HFFc6 (cell line): ENCODE measurements around the gene ERN1. TPM values are rescaled to one million over a fixed set of nuclear protein-coding genes. Genes with fewer than 3 reads are reported as not detected.
"Not testable (repeated sequence)": the region's sequence is repeated elsewhere in the genome, so short reads cannot be mapped to it uniquely, and the experiment has no call there.

Experiments used
- DNase-seq: peaks from one replicate; pipeline ENCODE4 v3.0.0-alpha.2; 2018
- H3K27ac Mint-ChIP-seq: 2 replicates; pipeline ENCODE4 v1.8.0; 2020; ENCODE audit warnings: mild to moderate bottlenecking, mixed read lengths
- H3K27me3 Mint-ChIP-seq: 2 replicates; pipeline ENCODE4 v1.8.0; 2021; ENCODE audit warnings: mild to moderate bottlenecking, moderate library complexity, mixed read lengths; ENCODE audit not compliant: insufficient read depth
- H3K36me3 Mint-ChIP-seq: 2 replicates; pipeline ENCODE4 v1.8.0; 2021; ENCODE audit warnings: low read depth, mixed read lengths
- H3K4me1 Mint-ChIP-seq: 2 replicates; pipeline ENCODE4 v1.8.0; 2020; ENCODE audit warnings: low read depth, mixed read lengths
- H3K4me3 Mint-ChIP-seq: 2 replicates; pipeline ENCODE4 v1.8.0; 2020; ENCODE audit warnings: mild to moderate bottlenecking, moderate library complexity, mixed read lengths
- H3K9me3 Mint-ChIP-seq: 2 replicates; pipeline ENCODE4 v1.8.0; 2020; ENCODE audit warnings: mild to moderate bottlenecking, mixed read lengths
- long read RNA-seq: library from polyadenylated mRNA; unstranded; transcript quantifications from one replicate; pipeline ENCODE4 v2.0.0, GENCODE V29; 2019
- total RNA-seq, 6 experiments: library from RNA; stranded (reverse); fragmentation: NEBNext Ultra II Directional; extraction: Animal tissue kit (Norgen Biotek cat#: 25700); gene quantifications; 2 replicates in 1 of 6; 3 replicates in 5 of 6; pipeline ENCODE4 v1.2.3, GENCODE V29; 2021
- TF ChIP-seq, protein P1 (sequence below): fragments of 200-600 bp; sonication (generic); IDR thresholded peaks from 2 replicates; pipeline ENCODE4 v1.5.0; 2021; ENCODE audit warnings: antibody characterized with exemption, mild to moderate bottlenecking

The ERN1 gene
- 10 to 100 TPM in 2 of 6 experiments, 1 to 10 TPM in 4; 6.8 to 12.8 (median 7.9) TPM for total RNA-seq
- long read RNA-seq, partial matches to known transcripts = 0 of 1 reads
- long read RNA-seq, other reads (novel, unspliced or antisense) = 1 of 1 reads

- H3K27me3 Mint-ChIP-seq = peaks cover 9% of the 10 kb centered on the region; the same call in 1 of the 2 replicates
- no peaks in the 10 kb centered on the region for H3K9me3 Mint-ChIP-seq
- peaks cover 51% of the 10 kb centered on the region for H3K4me1 Mint-ChIP-seq
- peak within 1 kb of the TSS; percentile 91 for H3K4me3 Mint-ChIP-seq
- TF ChIP-seq, protein P1, sequence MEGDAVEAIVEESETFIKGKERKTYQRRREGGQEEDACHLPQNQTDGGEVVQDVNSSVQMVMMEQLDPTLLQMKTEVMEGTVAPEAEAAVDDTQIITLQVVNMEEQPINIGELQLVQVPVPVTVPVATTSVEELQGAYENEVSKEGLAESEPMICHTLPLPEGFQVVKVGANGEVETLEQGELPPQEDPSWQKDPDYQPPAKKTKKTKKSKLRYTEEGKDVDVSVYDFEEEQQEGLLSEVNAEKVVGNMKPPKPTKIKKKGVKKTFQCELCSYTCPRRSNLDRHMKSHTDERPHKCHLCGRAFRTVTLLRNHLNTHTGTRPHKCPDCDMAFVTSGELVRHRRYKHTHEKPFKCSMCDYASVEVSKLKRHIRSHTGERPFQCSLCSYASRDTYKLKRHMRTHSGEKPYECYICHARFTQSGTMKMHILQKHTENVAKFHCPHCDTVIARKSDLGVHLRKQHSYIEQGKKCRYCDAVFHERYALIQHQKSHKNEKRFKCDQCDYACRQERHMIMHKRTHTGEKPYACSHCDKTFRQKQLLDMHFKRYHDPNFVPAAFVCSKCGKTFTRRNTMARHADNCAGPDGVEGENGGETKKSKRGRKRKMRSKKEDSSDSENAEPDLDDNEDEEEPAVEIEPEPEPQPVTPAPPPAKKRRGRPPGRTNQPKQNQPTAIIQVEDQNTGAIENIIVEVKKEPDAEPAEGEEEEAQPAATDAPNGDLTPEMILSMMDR = no peak
- peak within 1 kb of the TSS; percentile 99 for H3K27ac Mint-ChIP-seq
- H3K36me3 Mint-ChIP-seq = no peaks in the 10 kb centered on the region
- peak; percentile 89 for DNase-seq
These were observed at the start of gene ERN1 for GRCh38 chr17:64129765-64130558. Gene ERN1 (minus strand): TSS chr17:64130144. CDS start chr17:64130029, 115 bp downstream.

- not testable (repeated sequence) for H3K4me3 Mint-ChIP-seq, H3K27ac Mint-ChIP-seq, H3K27me3 Mint-ChIP-seq, H3K9me3 Mint-ChIP-seq, DNase-seq
- Mint-ChIP-seq H3K4me1 (peaks cover 39% of the 10 kb centered on the region), H3K36me3 (peaks cover 31% of the 10 kb centered on the region)
These were observed 49.1 kb upstream of the ERN1 start for GRCh38 chr17:64179024-64179423.

- H3K27me3 Mint-ChIP-seq = no peaks in the 10 kb centered on the region
- no peak for DNase-seq
- no peaks in the 10 kb centered on the region for H3K9me3 Mint-ChIP-seq
- TF ChIP-seq, protein P1 = no peak
- H3K36me3 Mint-ChIP-seq = peaks cover 31% of the 10 kb centered on the region
- H3K4me3 Mint-ChIP-seq = no peak overlapping the region
- peaks cover 34% of the 10 kb centered on the region for H3K4me1 Mint-ChIP-seq
- H3K27ac Mint-ChIP-seq = no peak overlapping the region
These were observed 48.3 kb upstream of the ERN1 start for GRCh38 chr17:64178011-64178825.

GRCh38 chr17:64177311-64178010 lies 47.5 kb upstream of the ERN1 start:
- TF ChIP-seq, protein P1 = no peak
- peaks cover 35% of the 10 kb centered on the region for H3K36me3 Mint-ChIP-seq
- no peak for DNase-seq
- H3K4me3 Mint-ChIP-seq = no peak overlapping the region
- peaks cover 39% of the 10 kb centered on the region for H3K4me1 Mint-ChIP-seq
- no peak overlapping the region for H3K27ac Mint-ChIP-seq
- no peaks in the 10 kb centered on the region for H3K27me3 Mint-ChIP-seq
- H3K9me3 Mint-ChIP-seq = no peaks in the 10 kb centered on the region

- no peak for DNase-seq
- Mint-ChIP-seq H3K9me3 (no peaks in the 10 kb centered on the region), H3K27me3 (no peaks in the 10 kb centered on the region; the same call in 1 of the 2 replicates), H3K4me1 (peaks cover 42% of the 10 kb centered on the region), H3K27ac (no peak overlapping the region), H3K36me3 (peaks cover 41% of the 10 kb centered on the region), H3K4me3 (no peak overlapping the region)
- TF ChIP-seq, protein P1 = no peak
These were observed 46.6 kb upstream of the ERN1 start for GRCh38 chr17:64176556-64176955.
